GM19043 (cell line): Measurements from ENCODE around the gene RAB3GAP2.
"Not testable (repeated sequence)": the region's sequence is repeated elsewhere in the genome, so short reads cannot be mapped to it uniquely, and the experiment has no call there.

ENCODE experiments used
- ATAC-seq: cut with Tn5 transposase; IDR thresholded peaks from one replicate; pipeline ENCODE4 v1.9.1; 2021; ENCODE audit warnings: low read depth; ENCODE audit not compliant: unreplicated experiment

Gene RAB3GAP2

GRCh38 chr1:220153147-220153546, 119.1 kb downstream of the RAB3GAP2 start:
- ATAC-seq: no peak

DNA sequence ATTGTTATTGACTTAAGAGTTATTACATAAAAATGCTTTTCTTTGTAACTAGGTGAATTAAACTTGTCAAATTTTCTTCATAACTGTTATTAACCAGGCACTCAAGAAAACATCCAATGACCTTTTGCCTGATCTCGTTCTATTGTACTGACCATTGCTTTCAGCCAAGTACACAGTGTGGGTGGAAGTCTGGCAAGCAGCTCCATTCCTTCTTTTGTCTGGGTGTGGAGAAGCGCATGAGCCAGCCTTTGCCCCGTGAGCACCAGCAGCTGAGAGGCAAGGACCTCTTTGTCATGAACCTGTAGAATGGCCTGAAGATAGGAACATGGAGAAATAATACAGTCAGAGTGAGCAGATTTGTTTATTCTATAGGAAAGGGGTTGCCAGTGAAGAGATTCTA, 120.8 kb downstream of the RAB3GAP2 start:
- ATAC-seq: no peak

- peak; percentile 54 for ATAC-seq
These were observed 122.5 kb downstream of the RAB3GAP2 start for GRCh38 chr1:220149742-220150141.

GRCh38 chr1:220144051-220144450, 128.2 kb downstream of the RAB3GAP2 start:
- no peak for ATAC-seq

GRCh38 chr1:220139966-220140365, 132.3 kb downstream of the RAB3GAP2 start:
- ATAC-seq: no peak

DNA sequence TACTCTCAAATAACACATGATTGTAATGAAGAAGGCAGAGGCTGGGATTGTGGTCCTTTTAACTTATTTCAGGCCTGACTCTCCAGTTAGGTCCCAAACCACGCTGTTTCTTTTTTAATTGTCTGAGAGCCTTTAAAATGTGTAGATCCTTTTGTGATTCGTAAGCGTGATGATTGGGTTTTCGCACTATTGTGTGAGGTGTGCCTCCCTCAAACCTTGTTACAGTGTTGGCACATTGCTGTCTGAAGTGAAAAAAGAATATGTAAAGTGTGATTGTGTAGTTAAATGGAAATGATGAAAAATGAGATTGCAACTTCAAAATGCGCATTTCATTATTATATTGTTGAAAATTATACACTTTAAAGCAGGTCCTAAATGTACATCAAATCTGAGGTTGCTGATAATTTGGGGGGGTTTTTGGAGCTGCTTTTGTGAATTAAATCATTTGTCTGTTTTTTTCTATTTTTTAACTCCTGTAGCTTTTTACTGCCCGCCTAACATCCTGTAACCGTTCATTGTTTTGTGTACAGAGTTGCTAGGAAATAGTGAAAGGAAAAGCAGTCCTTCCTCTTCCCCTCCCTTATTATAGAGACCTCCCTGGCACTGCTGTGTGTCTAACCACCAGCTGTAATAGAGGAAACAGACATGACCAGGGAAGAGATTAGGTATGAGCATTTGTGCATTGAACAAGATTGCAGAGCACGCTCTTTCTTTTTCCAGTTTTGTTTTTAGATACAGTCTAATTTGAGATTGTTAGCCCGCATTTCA, 135.1 kb downstream of the RAB3GAP2 start:
- ATAC-seq: no peak

DNA sequence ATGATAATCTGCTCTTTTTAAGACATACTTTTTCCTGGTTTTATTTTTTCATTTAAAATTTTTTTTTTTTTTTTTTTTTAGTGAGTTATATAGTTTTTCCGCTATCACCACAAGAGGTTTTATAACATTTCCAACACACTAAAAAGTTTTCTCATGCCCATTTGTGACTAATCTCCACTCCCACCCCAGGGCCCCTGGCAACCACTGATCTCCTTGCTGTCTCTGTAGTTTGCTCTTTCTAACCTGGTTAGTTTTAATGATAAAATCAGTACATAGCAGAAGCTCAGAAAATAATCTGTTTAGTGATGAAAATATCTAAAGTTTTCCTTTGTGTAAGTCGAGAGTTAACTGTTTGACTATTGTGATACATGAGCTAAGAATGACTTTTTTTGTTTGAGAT, 136.5 kb downstream of the RAB3GAP2 start:
- ATAC-seq: no peak

GRCh38 chr1:220129479-220130210, 142.6 kb downstream of the RAB3GAP2 start:
- no peak for ATAC-seq

- no peak for ATAC-seq
These were observed 145.2 kb downstream of the RAB3GAP2 start for GRCh38 chr1:220127076-220127475.

DNA sequence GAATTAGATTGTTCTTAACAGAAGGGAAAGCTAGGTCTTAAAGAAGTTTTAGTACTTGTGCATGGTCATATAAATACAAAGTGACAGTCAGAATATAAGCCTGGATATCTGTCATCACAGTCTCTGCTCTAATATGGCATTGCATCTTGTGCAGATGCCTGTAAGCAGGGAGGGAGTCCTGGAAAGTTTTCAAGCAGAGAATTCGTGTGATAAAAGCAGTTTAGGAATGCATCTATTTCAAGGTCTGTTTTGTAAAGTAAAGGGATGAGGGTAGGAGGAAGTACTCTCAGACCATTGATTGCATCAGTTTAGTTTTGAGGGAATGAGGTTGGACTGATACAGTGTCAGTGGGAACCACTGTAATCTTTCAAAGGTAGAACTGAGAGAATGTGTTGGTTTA, 147.7 kb downstream of the RAB3GAP2 start:
- no peak for ATAC-seq

- ATAC-seq: no peak
These were observed 148.4 kb downstream of the RAB3GAP2 start for GRCh38 chr1:220123889-220124288.

DNA sequence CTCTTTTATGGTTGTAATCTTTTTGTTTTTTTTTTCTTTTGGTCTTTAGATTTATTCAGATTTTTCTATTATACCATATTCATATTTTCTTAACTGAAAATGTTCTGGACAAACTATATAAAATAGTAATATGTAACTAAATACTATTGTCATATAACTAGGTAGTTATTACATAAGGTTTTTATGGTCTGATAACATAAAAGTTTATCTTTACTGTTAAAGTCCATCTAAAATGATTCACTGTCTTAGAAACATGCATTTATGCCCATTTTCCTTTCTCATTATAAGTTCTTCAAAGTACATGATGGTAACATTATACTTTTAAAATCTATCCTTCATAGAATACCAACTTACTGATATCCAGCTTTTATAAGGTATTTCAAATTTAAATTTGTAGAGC, 149.2 kb downstream of the RAB3GAP2 start:
- ATAC-seq: no peak

DNA sequence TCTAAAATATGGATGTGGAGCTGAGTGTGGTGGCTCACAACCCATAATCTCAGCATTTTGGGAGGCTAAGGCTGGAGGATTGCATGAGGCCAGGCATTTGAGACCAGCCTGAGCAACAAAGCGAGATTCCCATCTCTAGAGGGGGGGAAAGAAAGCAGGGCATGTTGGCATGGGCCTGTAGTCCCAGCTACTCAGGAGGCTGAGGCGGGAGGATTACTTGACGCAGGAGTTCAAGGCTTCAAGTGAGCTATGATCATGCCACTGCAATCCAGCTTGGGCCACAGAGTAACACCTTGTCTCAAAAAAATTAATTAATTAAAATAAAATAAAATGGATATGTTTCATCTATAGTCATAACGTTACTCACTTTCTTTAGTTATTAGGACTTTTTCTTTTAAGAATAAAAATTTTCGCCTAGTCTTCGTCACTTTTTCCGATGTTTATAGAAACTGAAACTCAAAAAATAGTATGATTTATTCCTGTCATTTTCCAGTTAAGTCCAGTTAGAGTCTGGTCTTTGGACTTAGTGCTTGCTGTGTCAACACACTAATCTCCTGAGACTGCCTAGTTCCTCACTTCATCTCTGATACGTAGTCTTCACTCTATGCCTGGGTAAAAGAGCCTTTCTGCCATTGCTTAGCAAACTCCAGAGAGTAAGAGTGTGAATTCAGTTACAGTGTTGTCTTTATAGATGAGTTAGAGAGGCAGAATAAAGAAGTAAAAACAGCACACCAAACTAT, 150.3 kb downstream of the RAB3GAP2 start:
- ATAC-seq: no peak

- no peak for ATAC-seq
These were observed 153.2 kb downstream of the RAB3GAP2 start for GRCh38 chr1:220119043-220119512.

GRCh38 chr1:220113136-220113695, 159.0 kb downstream of the RAB3GAP2 start:
- ATAC-seq: peak; percentile 70

DNA sequence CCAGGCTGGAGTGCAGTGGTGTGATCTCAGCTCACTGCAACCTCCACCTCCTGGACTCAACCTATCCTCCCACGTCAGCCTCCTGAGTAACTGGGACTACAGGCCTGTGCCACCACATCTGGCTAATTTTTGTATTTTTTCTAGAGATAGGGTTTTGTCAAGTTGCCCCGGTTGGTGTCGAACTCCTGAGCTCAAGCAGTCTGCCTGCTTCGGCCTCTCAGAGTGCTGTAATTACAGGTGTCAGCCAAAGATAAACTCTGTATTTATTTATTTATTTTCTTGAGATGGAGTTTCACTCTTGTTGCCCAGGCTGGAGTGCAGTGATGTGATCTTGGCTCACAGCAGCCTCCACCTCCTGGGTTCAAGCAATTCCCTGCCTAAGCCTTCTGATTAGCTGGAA, 159.7 kb downstream of the RAB3GAP2 start:
- not testable (repeated sequence) for ATAC-seq

- ATAC-seq: not testable (repeated sequence)
These were observed 161.8 kb downstream of the RAB3GAP2 start for GRCh38 chr1:220110473-220110872.

- ATAC-seq: no peak
These were observed 172.4 kb downstream of the RAB3GAP2 start for GRCh38 chr1:220099826-220100225.
